NCI-H187 (cell line): ENCODE measurements around the gene OR9I1.

Experiments
- DNase-seq, 2 experiments: peaks; one replicate each; lab custom pipeline; 2025; lab: John Stamatoyannopoulos, UW

OR9I1 gene

GRCh38 chr11:58125469-58125868 is at the start of gene OR9I1:
Gene OR9I1 (minus strand): TSS chr11:58125530. CDS start chr11:58119444, 6,086 bp downstream.
- no peak for DNase-seq

GRCh38 chr11:58165504-58166106 is 40.3 kb upstream of the OR9I1 start:
- no peak for DNase-seq

GRCh38 chr11:58164990-58165389 is 39.7 kb upstream of the OR9I1 start:
- DNase-seq, result no peak

GRCh38 chr11:58164389-58164788 is 39.1 kb upstream of the OR9I1 start:
- no peak for DNase-seq

- no peak for DNase-seq
Observed at GRCh38 chr11:58152781-58153180, 27.5 kb upstream of the OR9I1 start.

- DNase-seq, result no peak
Observed at GRCh38 chr11:58142761-58143160, 17.4 kb upstream of the OR9I1 start.

- no peak for DNase-seq
Observed at GRCh38 chr11:58135171-58135570, 9.8 kb upstream of the OR9I1 start.

GRCh38 chr11:58134151-58134550 is 8.8 kb upstream of the OR9I1 start:
- no peak for DNase-seq

- DNase-seq, result no peak
Observed at GRCh38 chr11:58133309-58134076, 8.2 kb upstream of the OR9I1 start.

GRCh38 chr11:58127350-58127749 is 2.0 kb upstream of the OR9I1 start:
- no peak for DNase-seq

- no peak for DNase-seq
Observed at GRCh38 chr11:58121096-58121495, 4.2 kb downstream of the OR9I1 start.

GRCh38 chr11:58097437-58097836 is 27.9 kb downstream of the OR9I1 start:
- DNase-seq, result no peak

GRCh38 chr11:58086528-58086927 is 38.8 kb downstream of the OR9I1 start:
- no peak for DNase-seq

- no peak for DNase-seq
Observed at GRCh38 chr11:58075781-58076180, 49.5 kb downstream of the OR9I1 start.

- DNase-seq, result no peak
Observed at GRCh38 chr11:58070585-58070984, 54.7 kb downstream of the OR9I1 start.

GRCh38 chr11:58068655-58069054 is 56.7 kb downstream of the OR9I1 start:
- DNase-seq, result no peak

- DNase-seq, result no peak
Observed at GRCh38 chr11:58067685-58068084, 57.6 kb downstream of the OR9I1 start.
